Central memory CD8-positive, alpha-beta T cell (primary cell): Measurements from ENCODE around the gene RPEL1.

Experiments used
- ATAC-seq: fragments of 150-1000 bp; cut with Tn5 transposase; replicated peaks from 2 replicates; pipeline ENCODE4 v1.10.0; 2022; ENCODE audit warnings: mild to moderate bottlenecking, moderate FRiP score, moderate number of reproducible peaks; ENCODE audit not compliant: poor library complexity, severe bottlenecking; ENCODE audit errors: extremely low read depth
- DNase-seq, 2 donors: peaks; one replicate each; pipeline ENCODE4 v3.0.0; 2021; ENCODE audit warnings: low spot score in 2 of 2
- H3K27ac Mint-ChIP-seq: one replicate; pipeline ENCODE4 v1.8.0; 2022; ENCODE audit warnings: low read depth, mild to moderate bottlenecking, moderate library complexity, mixed read lengths
- H3K27me3 Mint-ChIP-seq: one replicate; pipeline ENCODE4 v1.8.0; 2022; ENCODE audit warnings: mixed read lengths
- H3K36me3 Mint-ChIP-seq: one replicate; pipeline ENCODE4 v1.8.0; 2022; ENCODE audit warnings: mild to moderate bottlenecking, moderate library complexity, mixed read lengths; ENCODE audit not compliant: insufficient read depth
- H3K4me1 Mint-ChIP-seq: one replicate; pipeline ENCODE4 v1.8.0; 2022; ENCODE audit warnings: mixed read lengths
- H3K4me3 Mint-ChIP-seq: one replicate; pipeline ENCODE4 v1.8.0; 2022; ENCODE audit warnings: mild to moderate bottlenecking, moderate library complexity, mixed read lengths
- H3K9me3 Mint-ChIP-seq: one replicate; pipeline ENCODE4 v1.8.0; 2022; ENCODE audit warnings: mixed read lengths

Gene RPEL1

DNA sequence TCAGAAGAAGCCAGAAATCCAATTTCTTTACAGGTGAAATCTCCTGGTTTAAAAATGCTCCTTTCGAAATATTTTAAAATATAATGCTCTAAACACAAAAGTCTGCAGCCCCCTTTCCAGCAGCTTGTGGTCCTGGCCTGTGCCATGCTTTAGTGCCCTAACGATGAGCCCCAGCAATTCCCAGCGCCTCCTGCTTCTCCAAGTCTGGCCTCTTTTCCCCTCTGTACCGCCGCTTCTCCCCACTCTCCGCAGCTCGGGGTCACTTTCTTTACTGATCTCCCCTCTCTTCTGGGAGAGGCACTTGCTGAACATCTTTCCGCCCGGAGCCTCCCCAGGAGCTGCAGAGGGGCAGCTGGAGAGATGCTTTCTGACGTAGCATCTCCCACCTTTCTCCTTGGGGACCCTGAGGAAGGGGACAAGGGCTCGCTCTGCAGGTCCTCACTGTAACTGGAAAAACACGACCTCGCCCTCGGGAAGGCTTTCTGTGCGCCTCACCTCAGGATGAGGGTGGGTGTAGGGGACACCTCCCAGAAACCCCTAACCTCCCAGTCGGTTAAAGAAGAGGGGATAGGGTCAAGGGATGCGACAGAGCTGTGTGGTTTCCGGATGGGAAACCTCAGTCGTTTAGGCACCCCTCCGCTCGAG, 30.7 kb downstream of the RPEL1 start:
- peaks cover 7% of the 10 kb centered on the region for H3K9me3 Mint-ChIP-seq
- H3K27me3 Mint-ChIP-seq = peaks cover 74% of the 10 kb centered on the region
- H3K4me1 Mint-ChIP-seq = peaks cover 8% of the 10 kb centered on the region
- DNase-seq (no peak), ATAC-seq (no peak)
- no peak overlapping the region for H3K4me3 Mint-ChIP-seq
- H3K27ac Mint-ChIP-seq = no peak overlapping the region
- no peaks in the 10 kb centered on the region for H3K36me3 Mint-ChIP-seq

DNA sequence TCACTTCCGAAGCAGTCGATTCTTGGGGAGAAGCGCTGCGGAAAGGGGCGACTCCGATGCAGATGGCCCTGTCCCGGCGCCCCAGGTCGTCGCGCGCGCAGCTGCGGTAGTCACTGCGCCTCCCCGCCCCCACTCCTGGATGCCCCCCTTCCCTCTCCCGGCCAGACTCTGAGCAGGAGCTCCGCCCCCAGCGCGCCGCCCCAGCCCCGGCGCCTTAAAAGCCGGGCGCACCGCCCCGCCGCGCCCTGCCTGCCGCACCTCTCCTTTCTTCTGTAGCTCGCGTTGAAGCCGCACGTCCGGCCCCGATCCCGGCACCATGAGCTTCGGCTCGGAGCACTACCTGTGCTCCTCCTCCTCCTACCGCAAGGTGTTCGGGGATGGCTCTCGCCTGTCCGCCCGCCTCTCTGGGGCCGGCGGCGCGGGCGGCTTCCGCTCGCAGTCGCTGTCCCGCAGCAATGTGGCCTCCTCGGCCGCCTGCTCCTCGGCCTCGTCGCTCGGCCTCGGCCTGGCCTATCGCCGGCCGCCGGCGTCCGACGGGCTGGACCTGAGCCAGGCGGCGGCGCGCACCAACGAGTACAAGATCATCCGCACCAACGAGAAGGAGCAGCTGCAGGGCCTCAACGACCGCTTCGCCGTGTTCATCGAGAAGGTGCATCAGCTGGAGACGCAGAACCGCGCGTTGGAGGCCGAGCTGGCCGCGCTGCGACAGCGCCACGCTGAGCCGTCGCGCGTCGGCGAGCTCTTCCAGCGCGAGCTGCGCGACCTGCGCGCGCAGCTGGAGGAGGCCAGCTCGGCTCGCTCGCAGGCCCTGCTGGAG, 31.4 kb downstream of the RPEL1 start, which contains the start of gene INA:
Gene INA, plus strand, starts transcription at position 243 of the 817 bp plus-strand sequence. Its CDS starts 74 bp downstream, at position 317.
- Mint-ChIP-seq H3K4me3 (peak within 1 kb of the TSS; percentile 41), H3K9me3 (peaks cover 7% of the 10 kb centered on the region), H3K27ac (no peak within 1 kb of the TSS), H3K27me3 (peaks cover 74% of the 10 kb centered on the region), H3K36me3 (no peaks in the 10 kb centered on the region), H3K4me1 (peaks cover 13% of the 10 kb centered on the region)
- no peak for ATAC-seq
- DNase-seq = no peak

DNA sequence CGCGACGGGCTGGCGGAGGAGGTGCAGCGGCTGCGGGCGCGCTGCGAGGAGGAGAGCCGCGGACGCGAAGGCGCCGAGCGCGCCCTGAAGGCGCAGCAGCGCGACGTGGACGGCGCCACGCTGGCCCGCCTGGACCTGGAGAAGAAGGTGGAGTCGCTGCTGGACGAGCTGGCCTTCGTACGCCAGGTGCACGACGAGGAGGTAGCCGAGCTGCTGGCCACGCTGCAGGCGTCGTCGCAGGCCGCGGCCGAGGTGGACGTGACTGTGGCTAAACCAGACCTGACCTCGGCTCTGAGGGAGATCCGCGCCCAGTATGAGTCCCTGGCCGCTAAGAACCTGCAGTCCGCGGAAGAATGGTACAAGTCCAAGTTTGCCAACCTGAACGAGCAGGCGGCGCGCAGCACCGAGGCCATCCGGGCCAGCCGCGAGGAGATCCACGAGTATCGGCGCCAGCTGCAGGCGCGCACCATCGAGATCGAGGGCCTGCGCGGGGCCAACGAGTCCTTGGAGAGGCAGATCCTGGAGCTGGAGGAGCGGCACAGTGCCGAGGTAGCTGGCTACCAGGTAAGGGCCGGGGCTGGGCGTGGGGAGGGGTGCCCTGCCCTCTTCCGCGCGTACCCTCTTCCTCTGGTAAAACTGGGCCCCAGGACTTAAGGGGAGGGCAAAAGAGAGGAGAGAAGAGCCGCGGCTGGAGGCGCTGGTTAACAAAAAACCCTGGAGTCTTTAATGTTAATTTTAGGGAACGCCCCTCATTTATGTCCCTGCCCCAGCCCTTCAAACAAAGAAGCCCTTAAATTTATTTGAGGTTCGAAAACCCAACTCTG, 32.2 kb downstream of the RPEL1 start:
- no peaks in the 10 kb centered on the region for H3K36me3 Mint-ChIP-seq
- DNase-seq = no peak
- H3K4me1 Mint-ChIP-seq = peaks cover 13% of the 10 kb centered on the region
- ATAC-seq = no peak
- no peak overlapping the region for H3K27ac Mint-ChIP-seq
- peaks cover 75% of the 10 kb centered on the region for H3K27me3 Mint-ChIP-seq
- H3K9me3 Mint-ChIP-seq = peaks cover 7% of the 10 kb centered on the region
- no peak overlapping the region for H3K4me3 Mint-ChIP-seq

DNA sequence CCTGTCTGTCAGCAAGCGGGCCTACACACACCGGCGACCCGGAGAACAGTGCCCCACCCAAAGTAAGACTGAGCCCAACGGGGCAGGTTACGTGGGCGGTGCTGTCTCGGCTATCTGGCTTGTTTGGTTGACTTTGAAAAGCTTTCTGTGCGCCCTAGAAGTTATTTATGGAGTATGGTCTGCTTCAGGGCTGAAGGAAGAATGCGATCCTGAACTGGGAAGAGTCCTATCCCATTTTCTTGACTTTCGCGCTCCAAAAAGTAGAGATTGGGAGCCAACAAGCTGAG, 32.8 kb downstream of the RPEL1 start:
- ATAC-seq = no peak
- Mint-ChIP-seq H3K4me3 (peak overlapping the region; percentile 26), H3K9me3 (peaks cover 7% of the 10 kb centered on the region), H3K27me3 (peaks cover 75% of the 10 kb centered on the region), H3K36me3 (no peaks in the 10 kb centered on the region), H3K4me1 (peaks cover 13% of the 10 kb centered on the region), H3K27ac (no peak overlapping the region)
- DNase-seq = no peak

DNA sequence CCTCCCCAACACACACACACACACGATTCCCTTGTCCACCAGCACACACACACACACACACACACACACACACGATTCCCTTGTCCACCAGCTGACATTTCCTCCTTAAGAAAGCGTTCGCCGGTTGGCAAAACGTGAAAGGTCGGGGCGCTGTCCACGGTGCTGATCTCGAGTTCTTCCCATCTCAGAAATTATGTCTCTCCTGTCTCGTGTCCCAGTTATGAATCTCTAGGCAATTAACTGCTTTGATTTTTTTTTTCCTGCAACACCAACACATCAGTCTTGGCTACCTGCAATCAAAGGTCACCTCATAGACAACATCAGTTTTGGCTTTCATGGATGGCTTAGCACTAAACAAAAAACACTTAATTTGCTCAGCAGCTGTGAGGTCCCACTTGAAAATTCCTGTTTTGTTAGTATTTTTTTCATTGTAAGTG, 33.2 kb downstream of the RPEL1 start:
- H3K4me3 Mint-ChIP-seq = peak overlapping the region; percentile 26
- no peak overlapping the region for H3K27ac Mint-ChIP-seq
- DNase-seq (peak in 1 of 2 donors; percentile 18), ATAC-seq (no peak)
- no peaks in the 10 kb centered on the region for H3K36me3 Mint-ChIP-seq
- peaks cover 78% of the 10 kb centered on the region for H3K27me3 Mint-ChIP-seq
- H3K4me1 Mint-ChIP-seq = peaks cover 13% of the 10 kb centered on the region
- peaks cover 7% of the 10 kb centered on the region for H3K9me3 Mint-ChIP-seq

DNA sequence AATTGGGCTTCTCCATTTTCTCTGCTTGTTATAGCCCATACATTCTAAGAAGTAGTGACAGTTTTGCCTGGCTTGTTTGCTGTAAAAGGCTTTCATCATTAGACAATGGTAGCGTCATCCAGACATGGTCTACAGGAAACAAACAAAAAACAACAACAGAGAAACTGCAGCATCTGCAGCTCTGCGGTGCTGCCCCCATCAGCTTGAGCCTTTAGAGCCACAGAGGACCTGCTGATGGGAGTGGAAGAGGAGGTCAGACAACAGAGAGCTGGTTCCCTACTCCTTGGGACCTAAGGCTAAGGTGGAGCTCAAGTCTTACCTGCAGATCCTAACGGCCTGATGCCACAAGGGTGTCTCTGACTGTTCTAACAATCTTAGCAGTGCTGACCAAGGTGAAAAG, 34.3 kb downstream of the RPEL1 start:
- H3K4me3 Mint-ChIP-seq = no peak overlapping the region
- no peak overlapping the region for H3K27ac Mint-ChIP-seq
- DNase-seq (no peak), ATAC-seq (no peak)
- peaks cover 85% of the 10 kb centered on the region for H3K27me3 Mint-ChIP-seq
- H3K36me3 Mint-ChIP-seq = no peaks in the 10 kb centered on the region
- peaks cover 7% of the 10 kb centered on the region for H3K9me3 Mint-ChIP-seq
- peaks cover 13% of the 10 kb centered on the region for H3K4me1 Mint-ChIP-seq

DNA sequence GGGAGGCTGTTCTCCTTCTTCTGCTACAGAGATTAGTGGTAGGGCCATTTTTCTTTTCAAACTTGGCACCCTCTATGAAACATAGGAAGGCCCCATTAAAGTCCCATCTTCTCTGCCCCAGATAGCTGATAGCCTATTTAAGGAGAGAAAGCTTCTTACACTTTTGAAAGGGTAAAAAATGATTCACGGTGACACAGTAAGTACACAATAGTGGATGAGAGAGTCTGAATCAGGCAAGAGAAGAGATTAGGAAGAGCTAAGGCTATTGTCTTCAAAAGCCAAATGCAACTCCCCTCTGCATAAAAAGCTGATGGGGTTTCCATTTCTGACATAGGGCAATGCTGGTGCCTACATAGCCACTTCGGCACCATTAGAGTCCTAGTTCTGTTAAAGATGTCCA, 34.8 kb downstream of the RPEL1 start:
- ATAC-seq (no peak), DNase-seq (no peak)
- H3K4me3 Mint-ChIP-seq = no peak overlapping the region
- no peaks in the 10 kb centered on the region for H3K36me3 Mint-ChIP-seq
- H3K9me3 Mint-ChIP-seq = peaks cover 7% of the 10 kb centered on the region
- no peak overlapping the region for H3K27ac Mint-ChIP-seq
- peaks cover 82% of the 10 kb centered on the region for H3K27me3 Mint-ChIP-seq
- peaks cover 13% of the 10 kb centered on the region for H3K4me1 Mint-ChIP-seq

DNA sequence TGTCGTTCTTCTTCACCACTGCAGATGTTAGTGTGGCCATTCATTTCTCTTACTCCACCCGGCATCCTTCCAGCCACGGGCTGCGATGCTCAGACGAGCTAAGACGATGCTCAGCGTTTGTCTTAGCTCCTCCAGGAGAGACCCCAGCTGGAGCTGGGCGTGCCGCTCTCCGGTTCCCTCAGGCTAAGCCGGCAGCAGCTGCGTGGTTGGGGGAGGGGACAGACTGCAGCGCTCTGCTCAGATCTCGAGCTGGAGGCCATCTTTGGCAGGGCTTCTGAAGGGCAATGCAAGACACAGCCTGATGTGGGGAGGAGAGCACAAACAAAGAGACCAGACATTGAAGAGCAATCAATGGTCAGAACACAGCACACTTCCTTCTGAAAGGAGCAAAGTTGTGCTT, 36.1 kb downstream of the RPEL1 start:
- DNase-seq (no peak), ATAC-seq (no peak)
- H3K9me3 Mint-ChIP-seq = peaks cover 7% of the 10 kb centered on the region
- peaks cover 82% of the 10 kb centered on the region for H3K27me3 Mint-ChIP-seq
- no peaks in the 10 kb centered on the region for H3K36me3 Mint-ChIP-seq
- peaks cover 9% of the 10 kb centered on the region for H3K4me1 Mint-ChIP-seq
- no peak overlapping the region for H3K4me3 Mint-ChIP-seq
- H3K27ac Mint-ChIP-seq = no peak overlapping the region

DNA sequence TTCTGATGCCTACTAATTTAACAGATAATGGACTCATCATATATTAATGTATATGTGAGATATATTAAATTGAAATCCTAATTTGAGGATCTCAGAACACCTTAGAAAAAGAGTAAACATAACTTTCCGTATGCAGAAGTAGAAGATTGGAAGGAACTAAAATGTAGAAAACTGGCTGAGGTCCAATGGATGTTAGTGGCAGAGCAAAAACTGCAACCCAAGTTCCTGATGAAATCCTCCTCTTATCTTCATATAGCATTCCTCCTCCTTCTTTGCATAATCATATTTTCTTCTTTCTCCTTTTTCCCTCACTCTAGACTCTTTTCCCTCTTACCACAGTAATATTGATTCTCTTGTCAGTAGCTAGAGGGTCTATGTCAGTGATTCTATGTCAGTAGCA, 37.3 kb downstream of the RPEL1 start:
- no peak for ATAC-seq
- Mint-ChIP-seq H3K4me1 (peaks cover 9% of the 10 kb centered on the region), H3K9me3 (peaks cover 7% of the 10 kb centered on the region), H3K27me3 (peaks cover 90% of the 10 kb centered on the region), H3K4me3 (no peak overlapping the region), H3K36me3 (no peaks in the 10 kb centered on the region), H3K27ac (no peak overlapping the region)
- no peak for DNase-seq

DNA sequence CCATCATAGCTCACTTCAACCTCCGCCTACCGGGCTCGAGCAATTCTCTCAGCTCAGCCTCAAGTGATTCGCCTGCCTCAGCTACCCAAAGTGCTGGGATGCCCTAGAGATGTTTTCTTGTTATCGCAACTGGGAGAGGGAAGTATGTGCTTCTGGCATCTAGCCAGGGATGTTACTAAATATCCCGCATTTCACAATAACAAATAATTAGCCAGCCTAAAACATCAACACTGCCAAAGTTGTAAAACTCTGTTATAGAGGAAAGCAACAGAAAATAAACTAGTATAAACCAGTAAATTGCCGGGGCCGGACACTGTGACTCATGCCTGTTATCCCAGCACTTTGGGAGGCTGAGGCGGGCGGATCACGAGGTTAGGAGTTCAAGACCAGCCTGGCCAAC, 38.5 kb downstream of the RPEL1 start:
- Mint-ChIP-seq H3K27me3 (peaks cover 93% of the 10 kb centered on the region), H3K27ac (no peak overlapping the region), H3K4me3 (no peak overlapping the region), H3K4me1 (peaks cover 9% of the 10 kb centered on the region), H3K9me3 (peaks cover under 1% of the 10 kb centered on the region), H3K36me3 (no peaks in the 10 kb centered on the region)
- DNase-seq (no peak), ATAC-seq (no peak)

DNA sequence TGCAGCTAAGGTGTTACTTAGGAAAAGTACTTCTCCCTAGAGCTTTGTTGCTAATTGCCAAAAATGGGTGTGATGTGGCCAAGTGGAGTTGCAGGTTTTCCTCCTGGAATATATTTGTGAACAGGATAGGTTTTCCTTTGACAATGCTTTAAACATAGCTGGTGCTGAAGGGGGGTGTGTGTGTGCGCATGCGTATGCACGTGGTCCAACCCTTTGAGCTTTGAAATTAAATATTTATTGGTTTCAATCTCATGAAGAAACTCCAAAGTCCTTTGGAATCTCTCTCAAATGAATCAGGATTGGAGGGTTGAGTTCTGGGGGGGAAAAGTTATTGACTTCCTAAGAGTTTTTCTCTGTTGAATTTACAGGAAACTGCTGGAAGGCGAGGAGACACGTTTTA, 42.3 kb downstream of the RPEL1 start:
- Mint-ChIP-seq H3K9me3 (no peaks in the 10 kb centered on the region), H3K27ac (no peak overlapping the region), H3K36me3 (no peaks in the 10 kb centered on the region)

DNA sequence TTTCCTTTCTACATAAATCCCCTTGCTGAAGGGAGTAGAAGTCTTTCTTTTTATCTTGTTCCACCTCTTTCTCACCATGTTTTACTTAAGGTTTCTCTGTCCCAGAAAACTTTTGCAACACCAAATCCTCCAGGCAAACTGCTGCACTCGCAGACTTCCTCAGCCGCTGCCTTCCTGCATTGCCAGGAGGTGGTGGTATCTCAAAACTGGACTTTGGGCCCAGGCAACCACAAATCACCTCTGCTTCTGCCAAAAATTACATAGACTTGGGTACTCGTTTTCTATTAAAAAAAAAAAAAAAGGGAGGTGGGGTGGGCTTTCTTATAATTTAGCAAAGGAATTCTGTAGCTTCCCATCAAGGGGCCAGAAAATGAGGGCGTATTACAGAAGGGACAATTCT, 45.9 kb downstream of the RPEL1 start:
- Mint-ChIP-seq H3K36me3 (no peaks in the 10 kb centered on the region), H3K4me3 (no peak overlapping the region), H3K9me3 (no peaks in the 10 kb centered on the region), H3K27me3 (peaks cover 39% of the 10 kb centered on the region), H3K4me1 (no peaks in the 10 kb centered on the region), H3K27ac (no peak overlapping the region)
- ATAC-seq (no peak), DNase-seq (no peak)

More for the DNA sequence above, 42.3 kb downstream of the RPEL1 start:
- Mint-ChIP-seq H3K27me3 (peaks cover 70% of the 10 kb centered on the region), H3K4me1 (no peaks in the 10 kb centered on the region), H3K4me3 (no peak overlapping the region)
- DNase-seq (no peak), ATAC-seq (no peak)
